ENCODE results near the gene ARAP2.
A peak's percentile ranks its signal among the peaks of the same experiment; 100 is the strongest.
"Not testable (repeated sequence)": the region's sequence is repeated elsewhere in the genome, so short reads cannot be mapped to it uniquely, and the experiment has no call there.

Gene ARAP2

DNA sequence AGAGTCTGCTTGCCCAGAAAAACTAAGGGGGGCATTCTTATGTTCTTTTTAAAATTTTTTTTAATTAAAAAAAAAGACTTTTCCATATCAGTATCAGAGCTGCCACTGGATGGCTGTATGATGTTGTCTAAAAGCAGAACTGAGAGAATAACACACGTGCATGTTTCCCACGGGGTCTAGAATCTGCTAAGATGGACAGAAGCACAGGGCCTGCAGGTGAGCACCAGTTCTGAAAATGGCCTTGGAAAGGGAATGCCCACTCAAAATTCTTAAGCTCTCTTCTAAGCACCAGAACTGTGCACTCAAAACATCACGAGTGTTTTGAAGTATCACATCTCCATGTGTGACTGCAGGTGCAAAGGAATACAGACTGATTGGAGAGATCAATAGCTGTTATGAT, 61.1 kb downstream of the ARAP2 start:
- no peak for DNase-seq

GRCh38 chr4:36182315-36182714, 62.0 kb downstream of the ARAP2 start:
- not testable (repeated sequence) for DNase-seq

GRCh38 chr4:36180206-36180605, 64.1 kb downstream of the ARAP2 start:
- no peak for DNase-seq

- peak; percentile 64 for DNase-seq
Measured at GRCh38 chr4:36178484-36178883, 65.8 kb downstream of the ARAP2 start.

- peak; percentile 30 for DNase-seq
Measured at GRCh38 chr4:36177946-36178345, 66.4 kb downstream of the ARAP2 start.

DNA sequence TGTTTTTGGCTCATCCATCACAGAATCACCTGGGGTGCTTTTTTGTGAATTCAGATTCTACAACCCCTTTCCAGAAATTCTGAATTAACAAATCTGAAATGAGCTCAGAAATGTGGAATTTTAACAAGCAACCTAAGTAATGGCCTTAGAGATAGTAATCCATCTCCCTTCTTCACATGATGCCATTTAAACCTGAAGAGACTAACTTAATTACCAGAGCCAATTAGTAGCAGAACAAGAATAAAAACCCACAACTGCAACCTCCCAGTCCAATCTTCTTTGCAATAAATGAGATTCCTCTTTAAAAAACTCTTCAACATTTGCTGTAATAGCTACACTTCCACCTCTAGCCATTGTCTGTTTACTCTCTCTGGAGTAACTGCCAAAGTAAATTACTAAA, 69.7 kb downstream of the ARAP2 start:
- DNase-seq, result no peak

- DNase-seq, result peak; percentile 4
Measured at GRCh38 chr4:36173905-36174304, 70.4 kb downstream of the ARAP2 start.

DNA sequence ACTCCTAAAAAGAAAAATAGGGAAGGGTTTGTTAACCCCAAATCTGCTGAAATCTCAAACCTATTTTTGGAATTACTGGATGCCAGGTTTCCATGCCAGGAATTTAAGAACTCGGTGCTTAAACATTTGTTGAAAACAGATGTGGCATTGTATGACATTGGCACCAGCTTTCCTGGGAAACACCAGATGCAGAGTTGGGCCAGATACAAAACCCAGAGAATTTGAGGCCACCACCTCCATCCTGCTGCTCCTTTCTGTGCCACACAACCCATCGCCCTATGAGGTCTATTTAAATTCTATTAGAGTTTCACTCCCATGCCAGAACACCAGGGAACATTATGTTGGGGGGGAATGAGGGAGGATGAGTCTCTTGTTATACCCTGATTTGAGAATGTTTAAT, 71.7 kb downstream of the ARAP2 start:
- DNase-seq, result no peak

- peak; percentile 16 for DNase-seq
Measured at GRCh38 chr4:36168127-36168878, 76.0 kb downstream of the ARAP2 start.

DNA sequence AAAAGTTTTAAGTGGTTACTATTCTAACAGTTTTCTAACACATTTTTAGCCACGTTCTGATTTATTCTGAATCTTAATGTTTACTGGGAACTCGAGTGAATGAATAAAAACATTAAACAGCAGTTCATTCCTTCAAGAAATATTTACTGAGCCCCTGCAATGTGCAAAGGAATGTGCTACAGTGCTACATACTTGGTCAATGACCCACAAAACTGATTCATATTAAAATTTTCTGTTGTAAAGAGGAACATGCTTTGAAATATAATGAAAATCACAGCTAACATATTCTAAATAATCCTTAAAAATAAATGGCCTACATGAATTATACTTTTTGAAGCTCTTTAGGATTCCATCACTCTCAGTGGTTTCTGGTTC, 78.7 kb downstream of the ARAP2 start:
- peak; percentile 45 for DNase-seq

GRCh38 chr4:36164900-36165630, 79.2 kb downstream of the ARAP2 start:
- DNase-seq, result peak; percentile 13

DNA sequence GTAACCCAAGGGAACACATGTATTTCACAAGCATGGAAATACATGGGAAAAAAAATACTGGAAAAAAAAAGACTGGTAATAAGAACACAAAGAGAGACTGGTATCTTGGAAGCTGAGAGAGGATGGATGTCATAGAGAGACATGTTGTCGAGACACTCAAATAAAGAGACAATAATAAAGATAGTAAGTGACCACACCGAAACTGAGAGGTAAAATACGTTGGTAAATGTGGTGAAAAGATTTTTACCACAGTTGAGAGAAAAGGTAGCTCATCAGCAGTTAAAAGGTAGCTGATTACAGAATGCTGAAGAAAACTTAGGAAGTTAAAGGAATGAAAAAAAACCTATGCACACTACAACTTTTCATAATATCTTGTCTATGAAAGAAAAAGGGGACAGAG, 81.1 kb downstream of the ARAP2 start:
- no peak for DNase-seq

DNA sequence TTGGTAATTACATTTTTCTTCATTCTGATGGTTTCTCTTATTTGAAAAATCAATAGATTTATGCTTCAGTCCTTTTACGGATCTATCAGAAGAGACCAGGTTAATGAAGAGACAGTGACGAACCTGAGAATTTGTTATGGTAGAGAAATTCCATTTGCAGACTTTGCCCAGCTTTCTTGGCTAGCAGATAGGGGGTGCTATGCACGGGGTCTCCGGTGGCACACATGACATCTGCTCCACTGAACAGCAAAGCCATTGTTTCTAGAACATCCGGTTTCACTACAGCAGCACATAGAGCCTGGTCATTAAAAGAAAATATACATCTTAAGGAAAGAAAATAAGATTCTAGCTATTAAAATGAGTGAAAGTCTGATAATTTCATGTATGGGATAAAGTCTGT, 85.1 kb downstream of the ARAP2 start:
- no peak for DNase-seq

DNA sequence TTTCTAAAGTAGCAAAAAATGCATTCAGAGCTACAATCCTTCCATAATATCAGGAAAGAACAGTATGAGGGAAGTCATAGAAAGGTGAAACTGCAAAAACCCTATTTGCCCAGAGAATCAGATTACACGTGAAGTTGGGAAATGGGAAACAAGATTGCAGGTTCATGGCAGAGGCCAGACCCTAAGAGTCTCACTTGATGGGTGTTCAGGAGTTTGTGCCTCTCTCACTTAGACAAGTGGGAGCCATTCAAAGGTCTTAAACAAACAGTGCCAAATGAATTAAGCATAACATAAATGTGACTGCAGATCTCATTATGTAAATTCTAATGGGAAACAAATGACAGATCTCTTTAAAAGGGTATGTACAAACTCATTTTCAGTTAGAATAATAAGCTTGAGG, 91.6 kb downstream of the ARAP2 start:
- no peak for DNase-seq

DNA sequence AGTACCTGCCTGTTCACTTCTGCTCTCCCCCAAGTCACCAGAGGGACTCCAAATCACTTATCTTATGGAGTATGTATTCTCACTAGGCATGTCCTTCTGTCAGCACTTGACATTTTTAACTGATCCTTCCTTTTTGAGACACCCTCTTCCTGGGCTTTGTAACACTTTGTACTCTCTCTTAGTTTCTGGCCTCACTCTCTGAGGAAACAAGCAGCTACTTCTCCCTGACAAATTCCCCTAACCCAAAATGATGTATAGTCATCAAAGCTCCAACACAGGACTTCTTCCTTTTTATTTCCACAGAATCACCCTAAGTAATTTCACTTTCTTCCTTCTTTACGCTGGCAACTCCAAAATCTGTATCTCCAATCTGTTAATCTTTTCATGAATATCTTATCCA, 101.8 kb downstream of the ARAP2 start:
- DNase-seq, result no peak

DNA sequence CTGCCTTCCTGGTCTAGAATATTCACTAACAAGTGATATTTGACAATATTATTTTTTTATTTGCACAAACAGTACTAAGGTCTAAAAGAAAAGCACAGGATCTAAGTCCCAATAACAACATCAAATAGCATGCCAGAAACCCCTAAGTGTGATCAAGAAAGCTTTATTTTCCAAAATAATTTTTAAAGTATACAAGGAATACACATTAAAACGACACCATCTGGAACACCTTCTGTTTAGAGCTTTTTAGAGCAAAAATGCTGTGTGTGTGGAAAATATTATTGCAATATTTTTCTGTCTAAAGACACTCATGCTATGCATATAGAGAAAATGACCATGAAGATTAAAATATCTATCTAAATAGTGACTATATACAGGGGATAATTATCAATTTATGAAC, 103.1 kb downstream of the ARAP2 start:
- no peak for DNase-seq

GRCh38 chr4:36140421-36140820, 103.9 kb downstream of the ARAP2 start:
- DNase-seq, result no peak

DNA sequence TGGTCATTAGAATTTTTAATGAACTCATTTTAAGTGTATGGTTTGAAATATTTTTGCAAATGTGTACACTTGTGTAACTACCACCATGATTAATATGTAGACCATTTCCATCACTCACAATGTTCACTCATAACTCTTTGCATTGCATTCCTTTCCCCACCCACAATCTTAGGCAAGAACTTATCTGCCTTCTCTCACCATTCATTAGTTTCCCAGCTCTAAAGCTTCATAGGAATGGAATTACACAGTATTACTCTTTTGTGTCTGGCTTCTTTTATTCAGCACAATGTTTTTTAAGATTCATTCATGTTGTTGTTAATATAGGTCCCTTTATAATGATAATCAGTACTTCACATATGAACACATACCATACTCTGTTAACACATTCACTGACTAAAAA, 106.1 kb downstream of the ARAP2 start:
- peak; percentile 67 for DNase-seq

- no peak for DNase-seq
Measured at GRCh38 chr4:36137336-36137735, 107.0 kb downstream of the ARAP2 start.

GRCh38 chr4:36133658-36134057, 110.7 kb downstream of the ARAP2 start:
- DNase-seq, result no peak

DNA sequence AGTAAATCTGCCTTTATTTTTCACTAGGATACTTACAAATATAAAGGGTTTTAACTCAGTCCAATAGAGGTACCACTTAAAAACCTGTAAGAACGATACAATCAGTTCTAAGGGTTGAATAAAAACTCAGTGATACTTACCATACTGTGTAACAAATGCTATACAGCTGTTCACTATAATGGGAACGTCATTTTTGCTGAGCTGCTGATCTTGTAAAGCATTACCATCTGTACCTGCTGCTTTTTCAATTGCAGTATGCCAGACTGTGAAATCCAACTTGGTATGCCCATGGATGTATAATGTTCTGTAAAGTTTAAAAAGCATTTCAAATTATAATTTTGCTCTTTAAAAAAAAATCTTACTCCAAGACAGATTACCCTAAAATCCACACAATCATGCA, 111.2 kb downstream of the ARAP2 start:
- no peak for DNase-seq

- DNase-seq, result no peak
Measured at GRCh38 chr4:36130641-36131040, 113.7 kb downstream of the ARAP2 start.

DNA sequence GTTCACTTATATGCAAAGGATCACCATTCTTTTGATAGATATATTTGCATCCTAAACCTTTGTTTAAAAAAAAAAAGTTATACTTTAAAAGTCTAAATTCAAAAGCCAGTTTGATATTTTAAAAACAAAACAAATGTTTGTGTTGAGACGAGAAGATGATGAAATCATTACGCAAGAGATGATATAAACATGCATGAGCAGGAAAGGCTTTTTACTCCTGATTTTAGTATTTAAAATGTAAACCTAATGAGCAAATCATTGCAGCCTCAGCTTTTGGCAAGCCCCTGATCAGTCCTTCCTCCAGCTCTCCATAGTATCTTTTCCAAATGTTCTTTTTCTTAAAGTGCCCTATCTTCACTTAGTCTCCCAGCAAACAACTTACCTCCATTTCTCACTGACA, 115.6 kb downstream of the ARAP2 start:
- DNase-seq, result no peak

GRCh38 chr4:36123906-36124305, 120.4 kb downstream of the ARAP2 start:
- no peak for DNase-seq

DNA sequence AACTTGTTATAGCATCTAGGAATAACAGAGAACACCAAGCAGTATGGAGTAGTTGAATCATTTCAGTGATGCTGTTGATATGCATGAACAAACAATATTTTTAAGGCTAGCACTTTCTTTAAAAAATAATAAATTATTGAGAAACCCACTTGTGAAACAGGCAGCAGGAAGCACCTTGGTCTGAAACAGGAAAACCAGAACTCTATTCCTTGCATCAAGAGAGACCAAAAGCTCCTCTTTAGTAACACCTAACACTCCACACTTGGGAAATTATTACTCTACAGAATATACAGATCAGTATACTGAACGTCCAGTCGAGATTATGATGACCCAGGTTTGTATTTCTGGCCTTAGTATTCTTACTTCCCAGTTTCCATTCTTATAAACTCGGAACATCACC, 129.0 kb downstream of the ARAP2 start:
- no peak for DNase-seq

Measured in fibroblast of upper back skin (primary cell).